RPMI7951 (cell line): ENCODE data around the gene IRF3. TPM values are rescaled to one million over a fixed set of nuclear protein-coding genes. Genes with fewer than 3 reads are reported as not detected.
A peak's percentile ranks its signal among the peaks of the same experiment; 100 is the strongest.

Experiments used
- DNase-seq: peaks from one replicate; pipeline ENCODE4 v3.0.0-alpha.2; 2012; ENCODE audit warnings: low read depth
- total RNA-seq: library from RNA; depleted of rRNA; stranded (reverse); fragments of >200 nt; shearing (Covaris generic); gene quantifications from 2 replicates; pipeline ENCODE4 v1.2.3, GENCODE V29; 2014; rRNA removed

Gene IRF3, protein sequence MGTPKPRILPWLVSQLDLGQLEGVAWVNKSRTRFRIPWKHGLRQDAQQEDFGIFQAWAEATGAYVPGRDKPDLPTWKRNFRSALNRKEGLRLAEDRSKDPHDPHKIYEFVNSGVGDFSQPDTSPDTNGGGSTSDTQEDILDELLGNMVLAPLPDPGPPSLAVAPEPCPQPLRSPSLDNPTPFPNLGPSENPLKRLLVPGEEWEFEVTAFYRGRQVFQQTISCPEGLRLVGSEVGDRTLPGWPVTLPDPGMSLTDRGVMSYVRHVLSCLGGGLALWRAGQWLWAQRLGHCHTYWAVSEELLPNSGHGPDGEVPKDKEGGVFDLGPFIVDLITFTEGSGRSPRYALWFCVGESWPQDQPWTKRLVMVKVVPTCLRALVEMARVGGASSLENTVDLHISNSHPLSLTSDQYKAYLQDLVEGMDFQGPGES
- total RNA-seq = 58.4 and 87.0 TPM in 2 replicates

DNA sequence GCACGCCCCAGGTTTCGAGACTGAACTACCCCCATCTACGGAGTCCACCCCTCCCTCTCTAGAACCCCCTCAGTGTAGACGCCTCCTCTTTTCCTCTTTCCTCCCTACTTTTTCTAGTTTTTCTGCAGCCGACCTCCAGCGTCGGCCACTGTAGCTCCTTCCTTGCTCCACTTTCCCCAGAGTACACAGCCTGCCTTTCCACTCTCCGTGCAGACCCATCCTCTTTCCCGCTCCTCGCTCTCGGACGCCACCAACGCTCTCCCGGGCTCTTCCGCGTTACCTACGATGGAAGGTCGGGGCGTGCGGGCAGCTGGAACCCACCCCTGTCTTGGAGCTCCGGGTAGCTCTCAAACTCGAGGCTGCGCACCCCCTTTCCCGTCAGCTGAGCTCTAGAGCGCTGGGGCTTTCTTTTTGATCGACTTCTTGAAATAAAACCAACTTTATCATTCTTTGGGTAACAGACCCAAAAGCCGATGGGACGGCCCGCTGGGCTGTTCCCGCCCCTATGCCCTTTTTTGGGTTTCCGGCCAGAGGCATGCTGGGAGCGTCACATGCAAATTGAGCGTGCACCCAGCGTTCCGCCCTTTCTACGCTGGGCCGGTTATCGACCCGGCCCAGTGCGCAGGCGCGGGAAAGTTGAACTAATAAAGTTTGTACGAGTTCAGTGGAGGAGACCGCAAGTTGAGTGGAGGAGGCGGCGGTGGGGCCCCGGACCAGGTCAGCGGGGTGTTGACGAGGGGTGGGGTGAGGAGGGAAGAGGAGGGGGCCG is at the start of gene IRF3, which contains the start of gene BCL2L12:
Gene IRF3 (minus strand): TSS at position 507 of the 769 bp plus-strand sequence. CDS start 1,019 bp downstream, outside the sequence.
Gene BCL2L12 (plus strand): TSS at position 583 of the 769 bp plus-strand sequence. CDS start 760 bp downstream, outside the sequence.
- DNase-seq = peak; percentile 95

DNA sequence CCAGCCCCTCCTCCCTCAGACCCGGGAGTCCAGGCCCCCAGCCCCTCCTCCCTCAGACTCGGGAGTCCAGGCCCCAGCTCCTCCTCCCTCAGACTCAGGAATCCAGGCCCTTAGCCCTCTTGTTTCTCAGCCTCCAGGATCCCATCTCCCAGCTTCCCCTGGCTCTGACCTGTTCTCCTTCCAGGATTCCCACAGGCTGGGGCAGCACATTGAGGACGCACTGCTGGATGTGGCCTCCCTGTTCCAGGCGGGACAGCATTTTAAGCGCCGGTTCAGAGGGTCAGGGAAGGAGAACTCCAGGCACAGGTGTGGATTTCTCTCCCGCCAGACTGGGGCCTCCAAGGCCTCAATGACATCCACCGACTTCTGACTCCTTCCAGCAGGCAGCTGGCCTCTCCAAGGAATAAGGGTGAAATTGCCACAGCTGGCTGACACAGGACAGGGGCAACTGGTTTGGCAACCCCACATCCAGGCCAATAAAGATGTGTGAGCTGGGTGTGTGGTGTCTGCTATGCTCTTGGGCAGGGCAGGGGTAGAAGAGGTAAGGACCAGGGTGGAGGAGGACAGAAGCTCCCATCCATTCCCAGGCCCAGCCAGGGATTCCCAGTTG is 47.7 kb upstream of the IRF3 start:
- DNase-seq = no peak

DNA sequence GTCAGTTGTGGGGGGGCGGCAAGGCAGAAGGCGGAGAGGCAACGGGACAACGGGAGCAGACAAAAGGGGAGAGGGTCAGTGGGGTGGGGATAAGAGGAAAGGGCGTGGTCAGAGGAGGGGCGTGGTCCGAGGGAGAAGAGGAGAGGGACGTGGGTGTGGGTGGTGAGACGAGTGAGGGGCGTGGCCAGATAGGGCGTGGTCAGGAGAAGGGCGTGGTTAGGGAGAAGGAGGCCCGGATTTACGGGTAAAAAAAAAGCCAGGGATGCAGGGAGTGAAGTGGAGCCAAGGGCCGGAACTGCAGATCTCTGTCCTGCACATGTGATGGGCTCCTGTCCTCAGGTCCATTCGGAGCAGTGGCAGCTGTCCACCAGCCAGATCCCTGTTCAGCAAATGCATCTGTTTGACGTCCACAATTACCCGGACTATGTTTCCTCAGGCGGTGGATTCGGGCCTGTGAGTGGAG is 46.8 kb upstream of the IRF3 start:
- peak; percentile 90 for DNase-seq

DNA sequence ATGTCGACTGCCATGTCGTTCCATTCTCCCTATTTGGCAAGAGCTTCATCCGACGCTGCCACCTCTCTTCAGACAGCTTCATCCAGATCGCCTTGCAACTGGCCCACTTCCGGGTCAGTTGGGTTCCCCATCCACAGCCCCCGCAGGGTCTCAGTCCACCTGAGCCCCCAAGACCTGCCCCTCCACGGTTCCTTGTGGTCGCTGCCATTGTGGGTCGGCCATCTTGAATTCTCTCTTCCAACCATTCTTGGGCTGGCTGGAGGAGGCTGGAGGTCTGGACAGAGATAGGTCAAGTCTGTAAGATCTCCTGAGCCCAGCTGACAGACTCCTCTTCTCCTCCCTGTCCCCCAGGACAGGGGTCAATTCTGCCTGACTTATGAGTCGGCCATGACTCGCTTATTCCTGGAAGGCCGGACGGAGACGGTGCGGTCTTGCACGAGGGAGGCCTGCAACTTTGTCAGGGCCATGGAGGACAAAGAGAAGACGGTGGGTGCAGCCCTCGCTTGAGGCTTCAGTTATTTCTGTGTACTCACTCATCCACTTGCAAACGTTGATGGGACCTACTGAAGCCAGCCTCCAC is 44.8 kb upstream of the IRF3 start:
- peak; percentile 66 for DNase-seq

DNA sequence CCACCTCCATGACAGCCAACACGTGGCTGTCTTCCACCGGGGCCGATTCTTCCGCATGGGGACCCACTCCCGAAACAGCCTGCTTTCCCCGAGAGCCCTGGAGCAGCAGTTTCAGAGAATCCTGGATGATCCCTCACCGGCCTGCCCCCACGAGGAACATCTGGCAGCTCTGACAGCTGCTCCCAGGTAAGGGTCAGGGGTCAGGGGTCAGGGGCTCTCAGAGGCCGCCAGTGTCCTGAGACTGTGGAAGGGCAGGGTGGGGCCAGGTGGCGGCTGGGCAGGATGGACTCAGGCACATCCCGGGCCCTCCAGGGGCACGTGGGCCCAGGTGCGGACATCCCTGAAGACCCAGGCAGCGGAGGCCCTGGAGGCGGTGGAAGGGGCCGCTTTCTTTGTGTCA is 40.3 kb upstream of the IRF3 start:
- DNase-seq = no peak

DNA sequence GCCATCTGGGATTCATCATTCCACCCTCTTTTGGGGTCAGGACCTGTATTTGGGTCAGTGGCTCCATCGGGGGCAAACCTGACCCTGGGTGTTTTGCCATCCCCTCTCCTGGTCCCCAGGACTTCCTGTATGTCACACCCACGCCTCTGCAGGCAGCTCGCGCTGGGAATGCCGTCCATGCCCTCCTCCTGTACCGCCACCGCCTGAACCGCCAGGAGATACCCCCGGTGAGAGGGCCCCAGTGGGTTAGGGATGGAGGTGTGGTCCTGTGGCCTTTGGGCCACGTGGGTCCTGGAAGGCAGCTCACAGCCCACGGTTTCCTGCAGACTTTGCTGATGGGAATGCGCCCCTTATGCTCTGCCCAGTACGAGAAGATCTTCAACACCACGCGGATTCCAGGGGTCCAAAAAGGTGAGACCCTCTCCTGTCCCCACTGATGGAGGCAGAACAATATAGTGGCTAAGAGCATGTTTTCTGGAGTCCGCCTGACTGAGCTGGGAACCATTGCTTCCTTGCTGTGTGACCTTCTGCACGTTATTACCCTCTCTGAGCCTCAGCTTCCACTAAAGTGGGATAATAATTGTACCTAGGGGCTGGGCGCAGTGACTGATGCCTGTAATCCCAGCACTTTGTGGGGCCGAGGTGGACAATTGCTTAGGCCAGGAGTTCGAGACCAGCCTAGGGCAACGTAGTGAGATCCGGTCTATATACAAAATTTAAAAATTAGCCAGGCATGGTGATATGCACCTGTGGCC is 39.4 kb upstream of the IRF3 start:
- DNase-seq = no peak

DNA sequence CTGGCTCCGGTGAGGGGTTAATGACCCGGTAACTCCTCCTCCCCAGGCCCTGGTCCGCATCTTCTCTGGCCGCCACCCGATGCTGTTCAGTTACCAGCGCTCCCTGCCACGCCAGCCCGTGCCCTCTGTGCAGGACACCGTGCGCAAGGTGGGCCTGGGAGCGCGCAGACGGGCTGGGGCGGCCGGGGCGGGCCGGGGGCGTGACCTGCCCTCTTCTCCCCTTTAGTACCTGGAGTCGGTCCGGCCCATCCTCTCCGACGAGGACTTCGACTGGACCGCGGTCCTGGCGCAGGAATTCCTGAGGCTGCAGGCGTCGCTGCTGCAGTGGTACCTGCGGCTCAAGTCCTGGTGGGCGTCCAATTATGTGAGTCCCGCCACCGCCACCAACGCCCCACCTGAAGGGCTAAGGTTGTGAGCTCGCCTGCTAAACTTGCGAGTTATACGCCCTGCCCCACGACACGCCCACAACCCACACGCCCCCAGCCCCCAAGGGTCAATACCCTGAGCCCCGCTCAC is 35.7 kb upstream of the IRF3 start:
- no peak for DNase-seq

DNA sequence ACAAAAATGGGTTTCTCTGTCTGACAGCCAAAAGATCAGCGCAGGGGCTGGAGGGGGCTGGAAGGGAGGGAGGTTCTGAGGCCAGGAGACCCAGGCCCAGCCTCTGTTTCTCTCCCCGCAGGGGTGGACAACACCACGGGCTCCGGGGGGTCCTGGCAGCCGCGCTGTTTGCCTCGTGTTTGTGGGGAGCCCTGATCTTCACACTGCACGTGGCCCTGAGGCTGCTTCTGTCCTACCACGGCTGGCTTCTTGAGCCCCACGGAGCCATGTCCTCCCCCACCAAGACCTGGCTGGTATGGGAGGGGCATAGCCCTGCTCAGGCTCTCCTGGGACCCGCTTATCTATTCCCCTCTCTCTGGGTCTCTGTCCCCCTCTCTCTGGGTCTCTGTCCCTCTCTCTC is 34.9 kb upstream of the IRF3 start:
- no peak for DNase-seq

DNA sequence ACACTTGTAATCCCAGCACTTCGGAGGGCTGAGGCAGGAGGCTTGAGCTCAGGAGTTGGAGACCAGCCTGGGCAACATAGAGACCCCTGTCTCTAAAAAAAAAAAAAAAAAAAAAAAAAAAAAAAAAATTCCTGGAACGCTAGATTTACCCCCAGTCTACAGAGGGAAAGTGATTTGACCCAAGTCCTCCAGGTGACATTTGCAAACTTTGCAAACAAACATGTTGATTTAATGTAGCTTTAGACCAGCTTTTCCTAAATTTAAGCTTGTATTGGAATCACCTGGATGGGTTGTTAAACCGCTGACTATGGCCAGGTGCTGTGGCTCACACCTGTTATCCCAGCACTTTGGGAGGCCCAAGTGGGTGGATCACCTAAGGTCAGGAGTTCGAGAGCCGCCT is 33.7 kb upstream of the IRF3 start:
- no peak for DNase-seq

DNA sequence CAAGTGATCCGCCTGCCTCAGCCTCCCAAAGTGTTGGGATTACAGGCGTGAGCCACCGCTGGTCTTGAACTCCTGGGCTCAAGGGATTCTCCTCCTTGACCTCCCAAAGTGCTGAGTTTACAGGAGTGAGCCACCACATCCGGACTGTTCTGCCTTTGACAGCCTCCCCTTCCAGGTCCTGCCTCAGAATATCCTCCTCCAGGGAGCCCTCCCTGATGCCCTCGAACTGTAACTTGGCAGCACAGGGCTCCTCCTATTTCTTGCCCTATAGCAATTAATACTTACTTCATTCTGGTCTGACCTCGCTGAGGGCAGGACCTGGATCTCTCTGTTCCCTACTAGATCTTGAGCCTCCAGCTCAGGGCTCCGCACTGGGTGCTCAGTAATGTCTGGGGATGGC is 31.2 kb upstream of the IRF3 start:
- no peak for DNase-seq

DNA sequence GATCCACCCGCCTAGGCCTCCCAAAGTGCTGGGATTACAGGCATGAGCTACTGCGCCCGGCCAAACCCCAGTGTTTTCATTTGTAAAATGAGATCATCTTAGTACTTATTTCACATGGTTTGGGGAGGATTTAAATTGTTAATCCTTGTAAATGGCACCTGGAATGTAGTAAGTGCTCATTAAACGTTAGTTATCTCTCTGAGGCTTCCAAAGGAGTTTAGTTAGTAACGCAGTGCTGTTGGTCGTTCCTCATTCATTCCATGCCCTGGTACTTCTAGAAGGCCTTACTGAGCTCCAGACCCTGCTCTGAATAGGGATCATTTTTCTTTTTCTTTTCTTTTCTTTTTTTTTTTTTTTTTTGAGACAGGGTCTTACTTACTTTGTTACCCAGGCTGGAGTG is 30.5 kb upstream of the IRF3 start:
- no peak for DNase-seq

DNA sequence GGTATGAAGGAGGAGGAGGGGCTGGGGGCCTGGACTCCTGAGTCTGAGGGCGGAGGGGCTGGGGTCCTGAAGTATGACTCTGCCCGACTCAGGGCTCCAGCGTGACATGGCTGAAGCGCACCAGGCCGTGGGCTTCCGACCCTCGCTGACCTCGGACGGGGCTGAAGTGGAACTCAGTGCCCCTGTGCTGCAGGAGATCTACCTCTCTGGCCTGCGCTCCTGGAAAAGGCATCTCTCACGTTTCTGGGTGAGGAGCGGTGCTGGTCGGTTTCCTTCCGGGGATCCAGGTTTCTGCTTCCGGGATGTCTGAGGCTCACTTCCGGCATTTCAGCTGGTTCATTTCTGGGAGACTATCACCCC is 26.5 kb upstream of the IRF3 start:
- no peak for DNase-seq

DNA sequence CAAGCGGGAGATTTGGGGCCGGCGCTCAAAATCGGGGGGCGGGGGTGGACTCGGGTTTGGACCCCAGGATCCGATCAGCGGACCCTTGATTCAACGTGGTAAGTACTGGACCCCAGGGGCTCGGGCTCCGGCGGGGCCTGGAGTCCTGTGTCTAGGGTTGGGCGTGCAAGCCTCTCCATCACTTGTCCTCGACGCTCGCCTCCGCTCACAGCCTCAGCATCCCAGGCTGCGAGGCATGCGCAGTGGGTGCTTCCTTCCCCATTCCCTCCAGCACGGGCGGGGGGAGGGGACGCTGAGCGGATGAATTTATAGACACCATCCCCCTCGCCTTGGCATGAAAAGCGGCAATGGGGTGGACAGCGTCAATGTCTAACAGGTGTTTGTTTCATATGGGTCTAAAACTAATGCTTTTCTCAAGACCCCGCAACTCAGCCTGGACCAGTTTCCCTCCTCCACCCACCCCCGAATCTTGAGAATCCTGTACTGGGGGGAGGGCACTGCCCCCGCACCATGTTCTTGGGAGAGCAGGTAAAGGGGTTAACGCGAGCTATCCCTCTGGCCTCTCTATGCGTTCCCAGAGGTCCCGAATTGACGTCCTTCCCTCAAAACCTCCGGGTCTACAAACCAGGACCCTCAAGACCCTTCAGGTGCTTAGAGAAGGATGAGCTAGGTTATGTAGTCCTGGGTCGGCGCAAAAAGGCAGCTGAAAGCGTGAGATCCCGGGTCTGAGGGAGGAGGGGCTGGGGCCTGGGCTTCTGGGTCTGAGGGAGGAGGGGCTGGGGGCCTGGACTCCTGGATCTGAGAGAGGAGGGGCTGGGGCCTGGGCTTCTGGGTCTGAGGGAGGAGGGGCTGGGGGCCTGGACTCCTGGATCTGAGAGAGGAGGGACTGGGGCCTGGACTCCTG is 25.8 kb upstream of the IRF3 start:
- peak; percentile 45 for DNase-seq

DNA sequence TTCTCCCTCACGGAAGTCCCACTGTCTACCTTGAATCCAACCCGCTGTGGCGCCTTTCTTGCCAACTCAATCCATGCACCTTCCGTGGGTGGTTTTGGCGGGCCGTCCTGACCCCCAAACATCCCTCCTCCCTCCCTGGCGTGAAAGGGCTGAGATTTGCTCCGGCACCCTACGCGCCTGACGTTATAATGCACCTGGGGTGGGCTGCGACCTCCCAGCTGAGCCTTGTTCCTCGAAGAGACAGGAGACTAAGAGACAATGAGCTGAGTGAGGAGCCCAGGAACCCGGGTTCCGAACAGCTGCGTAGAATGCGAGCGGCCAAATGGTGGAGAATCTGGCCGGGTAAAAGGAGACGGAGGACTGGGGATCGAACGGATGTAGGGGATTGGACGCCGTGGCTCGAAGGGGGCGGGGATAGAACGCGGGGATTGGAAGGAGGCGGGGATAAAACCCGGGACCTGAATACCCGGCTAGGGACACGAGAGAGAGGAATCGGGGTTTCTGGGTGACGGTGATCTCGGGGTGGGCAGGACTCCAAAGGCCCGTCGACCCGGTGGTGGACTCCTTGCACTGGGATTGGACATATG is 25.1 kb upstream of the IRF3 start, which contains the start of gene CPT1C:
Gene CPT1C (plus strand): TSS at position 461 of the 587 bp plus-strand sequence. CDS start 1,137 bp downstream, outside the sequence.
- peak; percentile 58 for DNase-seq

DNA sequence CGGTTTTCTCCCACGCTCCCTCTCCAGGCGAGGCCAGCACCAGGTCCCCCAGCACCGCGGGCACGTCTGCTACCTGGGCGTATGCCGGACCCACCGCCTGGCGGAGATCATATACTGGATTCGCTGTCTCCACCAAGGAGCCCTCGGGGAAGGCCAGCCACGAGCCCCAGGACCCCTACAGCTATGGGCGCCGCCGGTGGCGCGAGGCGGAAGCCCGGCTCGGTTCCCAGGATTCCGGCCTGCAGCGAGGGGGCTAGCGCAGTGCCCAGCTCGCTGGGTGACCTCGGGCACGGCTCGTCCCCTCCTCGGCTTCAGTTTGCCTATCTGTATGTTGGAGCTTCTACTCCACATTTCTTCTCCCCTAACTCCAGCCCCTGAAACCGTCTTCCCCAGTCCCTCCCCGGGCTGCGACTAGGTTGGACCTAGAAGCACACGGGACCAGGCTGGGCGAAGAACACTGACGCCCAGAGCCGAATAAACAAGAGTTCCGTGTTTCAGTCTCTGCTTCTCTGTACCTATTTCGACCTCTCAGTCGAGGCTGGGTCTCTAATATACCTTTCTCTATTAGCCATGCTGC is 24.5 kb upstream of the IRF3 start:
- DNase-seq = no peak

DNA sequence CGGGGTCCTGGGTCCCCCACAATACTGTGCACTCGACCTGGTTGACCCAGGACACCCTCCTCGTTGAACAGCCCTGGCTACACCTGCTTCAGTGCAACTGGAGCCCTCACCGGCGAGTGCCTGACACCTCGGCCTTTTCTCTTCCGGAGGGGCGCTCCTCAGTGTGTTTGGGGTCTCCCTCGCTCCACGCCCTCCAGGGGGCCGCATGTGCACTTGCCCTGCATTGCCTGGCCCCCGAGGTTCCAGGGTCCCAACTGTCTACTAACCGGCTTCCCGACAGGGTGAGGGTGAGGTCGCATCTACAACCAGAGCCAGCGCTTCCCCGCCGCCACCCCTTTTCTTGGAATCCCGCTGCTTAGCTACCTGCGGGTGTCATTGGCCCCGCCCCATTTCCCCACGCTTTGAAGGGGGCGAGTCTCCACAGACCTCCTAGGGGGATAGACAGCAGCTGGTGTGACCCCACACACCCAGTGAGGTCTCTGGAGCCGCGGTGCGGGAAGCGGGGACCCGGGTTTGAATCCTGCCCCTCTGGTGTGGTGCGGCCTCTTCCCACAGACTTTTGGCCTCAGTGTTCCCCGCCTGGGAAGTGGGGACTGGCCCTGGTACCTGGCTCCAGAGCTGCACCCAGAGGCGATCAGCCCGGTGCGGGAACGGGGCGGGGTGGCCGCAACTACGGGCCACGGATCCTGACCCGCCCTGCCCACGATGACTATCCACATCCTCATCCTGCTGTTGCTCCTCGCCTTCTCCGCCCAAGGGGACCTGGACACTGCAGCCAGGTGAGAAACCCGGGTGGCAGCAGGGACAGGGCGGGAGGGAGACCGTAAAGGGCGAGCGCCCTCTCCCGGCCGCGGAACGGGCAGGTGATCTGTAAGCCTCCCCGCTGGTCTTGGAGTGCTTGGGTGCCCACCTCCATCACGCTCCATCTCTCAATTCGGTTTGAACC is 23.7 kb upstream of the IRF3 start, which contains the start of gene ADM5:
Gene ADM5 (plus strand): TSS at position 462 of the 946 bp plus-strand sequence. CDS start 244 bp downstream, at position 706.
- no peak for DNase-seq

DNA sequence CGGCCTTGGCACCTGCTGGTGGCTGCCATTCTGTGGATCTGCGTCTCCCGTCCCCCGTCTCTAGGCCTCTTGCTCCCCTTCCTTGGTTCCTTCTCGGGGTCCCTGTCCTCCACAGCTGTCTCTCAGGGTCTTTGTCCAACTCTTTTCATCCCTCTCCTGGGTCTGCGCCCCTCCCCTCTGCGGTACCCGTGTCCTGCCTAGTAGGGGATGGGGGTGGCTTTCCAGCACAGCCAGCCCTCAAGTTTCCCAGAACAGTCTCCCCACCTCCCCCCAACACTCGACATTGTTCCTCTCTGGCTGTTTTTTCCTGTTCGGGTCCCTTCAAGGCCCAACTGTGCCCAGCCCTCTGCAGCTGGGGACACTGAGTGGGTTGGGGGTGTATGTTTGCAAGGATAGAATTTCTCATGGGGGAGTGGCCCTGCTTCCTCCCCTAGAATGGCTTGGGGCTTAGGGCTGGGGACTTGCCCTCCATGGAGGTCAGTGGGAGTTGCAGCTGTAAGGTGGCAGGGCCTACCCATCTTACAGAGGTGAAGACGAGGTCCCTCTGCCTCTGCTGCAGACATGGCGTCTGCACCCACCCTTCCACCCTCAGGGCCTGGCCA is 23.0 kb upstream of the IRF3 start:
- no peak for DNase-seq
